CD4-positive, CD25-positive, alpha-beta regulatory T cell (primary cell): Measurements from ENCODE around the gene SLC38A8. TPM values are rescaled to one million over a fixed set of nuclear protein-coding genes. Genes with fewer than 3 reads are reported as not detected.

Experiments used
- ATAC-seq, 2 donors: fragments of 150-1000 bp; cut with Tn5 transposase; one replicate each; pipeline ENCODE4 v1.10.0; 2021; ENCODE audit warnings: low read depth in 2 of 2, moderate number of reproducible peaks in 2 of 2, moderate library complexity in 1 of 2
- DNase-seq, 3 donors: peaks; one replicate each; pipeline versions ENCODE4 v3.0.0 to v3.0.0-alpha.2; 2012 to 2022; ENCODE audit warnings: mixed read lengths in 1 of 3
- H3K27ac ChIP-seq: one replicate; pipeline ENCODE4 v1.7.0; 2013; ENCODE audit warnings: mild to moderate bottlenecking, low read length; ENCODE audit not compliant: insufficient read depth, poor library complexity, severe bottlenecking
- H3K27me3 ChIP-seq: one replicate; pipeline ENCODE4 v1.7.0; 2013; ENCODE audit warnings: low read length; ENCODE audit not compliant: control insufficient read depth, insufficient read depth
- H3K36me3 ChIP-seq: one replicate; pipeline ENCODE4 v1.7.0; 2013; ENCODE audit warnings: mild to moderate bottlenecking, low read length, moderate library complexity; ENCODE audit not compliant: control insufficient read depth, insufficient read depth
- H3K4me1 ChIP-seq: 2 replicates; pipeline ENCODE4 v1.7.0; 2013; ENCODE audit warnings: mild to moderate bottlenecking, low read length; ENCODE audit not compliant: insufficient read depth, control insufficient read depth, poor library complexity, severe bottlenecking
- H3K4me3 ChIP-seq: one replicate; pipeline ENCODE4 v1.7.0; 2013; ENCODE audit warnings: low read depth, mild to moderate bottlenecking, low read length, moderate library complexity
- H3K9me3 ChIP-seq, 2 experiments: 1 replicate in 1 of 2; 2 replicates in 1 of 2; pipeline ENCODE4 v1.7.0; 2013; ENCODE audit warnings: low read length in 2 of 2, mild to moderate bottlenecking in 1 of 2, moderate library complexity in 1 of 2; ENCODE audit not compliant: control insufficient read depth in 2 of 2
- H3K27ac Mint-ChIP-seq, 3 donors: one replicate each; pipeline ENCODE4 v1.8.0; 2020 to 2022; ENCODE audit warnings: mild to moderate bottlenecking in 3 of 3, mixed read lengths in 3 of 3, moderate library complexity in 2 of 3
- H3K27me3 Mint-ChIP-seq: one replicate; pipeline ENCODE4 v1.8.0; 2022; ENCODE audit warnings: mild to moderate bottlenecking, mixed read lengths
- H3K36me3 Mint-ChIP-seq: one replicate; pipeline ENCODE4 v1.8.0; 2020; ENCODE audit warnings: mixed read lengths
- H3K4me1 Mint-ChIP-seq, 4 donors: one replicate each; pipeline ENCODE4 v1.8.0; 2020 to 2022; ENCODE audit warnings: mixed read lengths in 4 of 4, mild to moderate bottlenecking in 1 of 4
- H3K4me3 Mint-ChIP-seq, 4 donors: one replicate each; pipeline ENCODE4 v1.8.0; 2020 to 2022; ENCODE audit warnings: mild to moderate bottlenecking in 4 of 4, mixed read lengths in 4 of 4, moderate library complexity in 3 of 4
- H3K9me3 Mint-ChIP-seq, 7 donors: one replicate each; pipeline ENCODE4 v1.8.0; 2020 to 2022; ENCODE audit warnings: mixed read lengths in 7 of 7, mild to moderate bottlenecking in 3 of 7, moderate library complexity in 2 of 7
- polyA plus RNA-seq, 4 donors: library from polyadenylated mRNA; unstranded; fragments of 300-500 nt; fragmentation: Illumina TruSeq; gene quantifications; one replicate each; pipeline ENCODE4 v1.2.3, GENCODE V29; 2021
- total RNA-seq: library from RNA; stranded (reverse); gene quantifications from one replicate; pipeline ENCODE4 v1.2.3, GENCODE V29; 2022

Gene SLC38A8
- total and polyA plus RNA-seq, 5 donors from 2014 or later, result not detected

- DNase-seq (no peak), ATAC-seq (no peak)
- Histone ChIP-seq H3K4me3 (no peak overlapping the region), H3K9me3 (no peaks in the 10 kb centered on the region), H3K27me3 (no peaks in the 10 kb centered on the region), H3K4me1 (no peaks in the 10 kb centered on the region), H3K27ac (no peak overlapping the region), H3K36me3 (peaks cover 70% of the 10 kb centered on the region)
- no peaks in the 10 kb centered on the region for H3K27me3 Mint-ChIP-seq
- no peak overlapping the region for H3K27ac Mint-ChIP-seq
- H3K4me3 Mint-ChIP-seq, result no peak overlapping the region
- no peaks in the 10 kb centered on the region for H3K4me1 Mint-ChIP-seq
- peaks cover 0 to under 1% (median 0%) of the 10 kb centered on the region in 7 donors for H3K9me3 Mint-ChIP-seq
- peaks cover 50% of the 10 kb centered on the region for H3K36me3 Mint-ChIP-seq
Observed at GRCh38 chr16:84053237-84053636, 10.6 kb upstream of the SLC38A8 start.

- no peak overlapping the region for H3K4me3 Mint-ChIP-seq
Observed at GRCh38 chr16:84052071-84052622, 9.6 kb upstream of the SLC38A8 start.

GRCh38 chr16:84050316-84050715, 7.7 kb upstream of the SLC38A8 start:
- Histone ChIP-seq H3K27me3 (no peaks in the 10 kb centered on the region), H3K27ac (no peak overlapping the region), H3K36me3 (peaks cover 47% of the 10 kb centered on the region), H3K4me3 (no peak overlapping the region), H3K4me1 (no peaks in the 10 kb centered on the region), H3K9me3 (no peaks in the 10 kb centered on the region)
- peaks cover 31% of the 10 kb centered on the region for H3K36me3 Mint-ChIP-seq
- H3K27me3 Mint-ChIP-seq, result no peaks in the 10 kb centered on the region
- ATAC-seq (no peak), DNase-seq (no peak)
- H3K4me1 Mint-ChIP-seq, result no peaks in the 10 kb centered on the region
- H3K9me3 Mint-ChIP-seq, result peaks cover 0 to 2% (median 0%) of the 10 kb centered on the region in 7 donors
- no peak overlapping the region for H3K27ac Mint-ChIP-seq
- H3K4me3 Mint-ChIP-seq, result no peak overlapping the region

More at GRCh38 chr16:84052071-84052622, 9.6 kb upstream of the SLC38A8 start:
- H3K4me3 ChIP-seq, result no peak overlapping the region
- H3K36me3 ChIP-seq, result peaks cover 66% of the 10 kb centered on the region
- Mint-ChIP-seq H3K27ac (no peak overlapping the region), H3K36me3 (peaks cover 42% of the 10 kb centered on the region), H3K4me1 (no peaks in the 10 kb centered on the region), H3K27me3 (no peaks in the 10 kb centered on the region), H3K9me3 (peaks cover 0 to 2% (median 0%) of the 10 kb centered on the region in 7 donors)
- no peaks in the 10 kb centered on the region for H3K9me3 ChIP-seq
- DNase-seq (no peak), ATAC-seq (no peak)
- H3K27me3 ChIP-seq, result no peaks in the 10 kb centered on the region
- H3K4me1 ChIP-seq, result no peaks in the 10 kb centered on the region
- H3K27ac ChIP-seq, result no peak overlapping the region

- no peak for ATAC-seq
- Histone ChIP-seq H3K4me3 (no peak overlapping the region), H3K27me3 (no peaks in the 10 kb centered on the region), H3K9me3 (no peaks in the 10 kb centered on the region), H3K36me3 (peaks cover 39% of the 10 kb centered on the region), H3K4me1 (no peaks in the 10 kb centered on the region), H3K27ac (no peak overlapping the region)
- Mint-ChIP-seq H3K27ac (no peak overlapping the region), H3K9me3 (peaks cover 0 to 3% (median 0%) of the 10 kb centered on the region in 7 donors), H3K27me3 (peaks cover 2% of the 10 kb centered on the region), H3K4me1 (no peaks in the 10 kb centered on the region), H3K36me3 (peaks cover 26% of the 10 kb centered on the region), H3K4me3 (no peak overlapping the region)
- no peak for DNase-seq
Observed at GRCh38 chr16:84049403-84050060, 6.9 kb upstream of the SLC38A8 start.

- Histone ChIP-seq H3K4me3 (no peak overlapping the region), H3K27me3 (no peaks in the 10 kb centered on the region), H3K27ac (no peak overlapping the region), H3K9me3 (no peaks in the 10 kb centered on the region), H3K36me3 (peaks cover 33% of the 10 kb centered on the region), H3K4me1 (no peaks in the 10 kb centered on the region)
- ATAC-seq, result no peak
- DNase-seq, result no peak
- peaks cover 8% of the 10 kb centered on the region for H3K27me3 Mint-ChIP-seq
- no peak overlapping the region for H3K4me3 Mint-ChIP-seq
- H3K4me1 Mint-ChIP-seq, result peaks cover 0 to 4% (median 0%) of the 10 kb centered on the region in 4 donors
- peaks cover 21% of the 10 kb centered on the region for H3K36me3 Mint-ChIP-seq
- no peak overlapping the region for H3K27ac Mint-ChIP-seq
- peaks cover 0 to 3% (median 0%) of the 10 kb centered on the region in 7 donors for H3K9me3 Mint-ChIP-seq
Observed at GRCh38 chr16:84048871-84049270, 6.3 kb upstream of the SLC38A8 start.

GRCh38 chr16:84048270-84048669, 5.7 kb upstream of the SLC38A8 start:
- no peaks in the 10 kb centered on the region for H3K27me3 ChIP-seq
- Mint-ChIP-seq H3K9me3 (peaks cover 0 to 3% (median 0%) of the 10 kb centered on the region in 7 donors), H3K4me1 (peaks cover 0 to 4% (median 2%) of the 10 kb centered on the region in 4 donors), H3K4me3 (no peak overlapping the region), H3K36me3 (peaks cover 15% of the 10 kb centered on the region), H3K27ac (no peak overlapping the region), H3K27me3 (peaks cover 13% of the 10 kb centered on the region)
- no peaks in the 10 kb centered on the region for H3K4me1 ChIP-seq
- DNase-seq, result no peak
- H3K9me3 ChIP-seq, result no peaks in the 10 kb centered on the region
- peaks cover 27% of the 10 kb centered on the region for H3K36me3 ChIP-seq
- H3K27ac ChIP-seq, result no peak overlapping the region
- no peak for ATAC-seq
- no peak overlapping the region for H3K4me3 ChIP-seq

DNA sequence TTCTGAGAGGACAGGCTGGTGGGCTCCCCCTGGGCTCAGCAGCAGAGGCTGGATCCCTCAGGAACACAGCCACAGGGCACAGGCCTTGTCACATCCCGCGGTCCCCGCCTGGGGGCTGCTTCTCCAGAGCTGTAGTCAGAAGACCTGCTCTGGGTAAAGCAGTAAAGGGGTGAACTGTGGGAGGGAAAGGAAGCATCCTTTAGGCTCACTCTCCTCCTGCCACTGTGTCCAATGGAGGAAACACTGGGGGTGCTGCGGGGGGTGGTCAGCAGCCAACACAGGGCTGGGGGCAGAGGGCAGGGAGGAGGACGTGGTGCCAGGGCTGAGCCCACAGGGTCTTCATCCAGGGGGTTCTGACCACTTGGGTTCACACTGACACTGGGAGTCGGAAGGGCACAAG, 5.0 kb upstream of the SLC38A8 start:
- ATAC-seq, result no peak
- Histone ChIP-seq H3K9me3 (no peaks in the 10 kb centered on the region), H3K4me3 (no peak overlapping the region), H3K36me3 (peaks cover 20% of the 10 kb centered on the region), H3K27ac (no peak overlapping the region), H3K4me1 (no peaks in the 10 kb centered on the region), H3K27me3 (no peaks in the 10 kb centered on the region)
- H3K27me3 Mint-ChIP-seq, result peaks cover 14% of the 10 kb centered on the region
- H3K27ac Mint-ChIP-seq, result peak overlapping the region in 1 of 3 donors; percentile 31
- H3K4me1 Mint-ChIP-seq, result peaks cover 0 to 4% (median 2%) of the 10 kb centered on the region in 4 donors
- H3K9me3 Mint-ChIP-seq, result peaks cover 0 to 3% (median 0%) of the 10 kb centered on the region in 7 donors
- no peak overlapping the region for H3K4me3 Mint-ChIP-seq
- no peak for DNase-seq
- H3K36me3 Mint-ChIP-seq, result peaks cover 8% of the 10 kb centered on the region

DNA sequence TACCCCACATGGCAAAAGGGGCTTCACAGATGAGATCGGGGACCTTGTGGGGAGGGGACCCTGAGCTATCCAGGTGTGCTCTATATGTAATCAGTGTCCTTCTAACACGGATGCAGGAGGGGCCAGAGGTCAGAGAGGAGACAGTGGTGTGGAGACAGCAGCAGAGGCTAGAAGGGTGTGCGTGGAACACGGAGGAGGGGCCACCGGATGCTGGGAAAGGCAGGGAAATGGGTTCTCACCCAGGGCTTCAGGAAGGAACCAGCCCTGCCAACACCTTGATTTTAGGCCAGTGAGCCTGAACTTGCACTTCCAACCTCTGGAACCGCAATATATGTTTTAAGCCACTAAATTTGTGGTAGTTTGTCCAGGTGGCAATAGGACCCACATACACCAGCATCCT, 4.6 kb upstream of the SLC38A8 start:
- peaks cover 0 to 3% (median 0%) of the 10 kb centered on the region in 7 donors for H3K9me3 Mint-ChIP-seq
- DNase-seq (no peak), ATAC-seq (no peak)
- H3K4me1 ChIP-seq, result no peaks in the 10 kb centered on the region
- no peak overlapping the region for H3K4me3 Mint-ChIP-seq
- peaks cover 4% of the 10 kb centered on the region for H3K36me3 Mint-ChIP-seq
- H3K27ac ChIP-seq, result no peak overlapping the region
- no peaks in the 10 kb centered on the region for H3K9me3 ChIP-seq
- H3K27ac Mint-ChIP-seq, result peak overlapping the region in 1 of 3 donors; percentile 31
- H3K4me3 ChIP-seq, result no peak overlapping the region
- H3K36me3 ChIP-seq, result peaks cover 16% of the 10 kb centered on the region
- H3K4me1 Mint-ChIP-seq, result peaks cover 0 to 4% (median 2%) of the 10 kb centered on the region in 4 donors
- peaks cover 14% of the 10 kb centered on the region for H3K27me3 Mint-ChIP-seq
- H3K27me3 ChIP-seq, result no peaks in the 10 kb centered on the region
